ENCODE measurements around the gene CCDC117. TPM values are rescaled to one million over a fixed set of nuclear protein-coding genes. Genes with fewer than 3 reads are reported as not detected.
"Not testable (repeated sequence)": the region's sequence is repeated elsewhere in the genome, so short reads cannot be mapped to it uniquely, and the experiment has no call there.

Gene CCDC117
- total RNA-seq, 2 donors from 2014 or later = 13.6 to 17.3 TPM

DNA sequence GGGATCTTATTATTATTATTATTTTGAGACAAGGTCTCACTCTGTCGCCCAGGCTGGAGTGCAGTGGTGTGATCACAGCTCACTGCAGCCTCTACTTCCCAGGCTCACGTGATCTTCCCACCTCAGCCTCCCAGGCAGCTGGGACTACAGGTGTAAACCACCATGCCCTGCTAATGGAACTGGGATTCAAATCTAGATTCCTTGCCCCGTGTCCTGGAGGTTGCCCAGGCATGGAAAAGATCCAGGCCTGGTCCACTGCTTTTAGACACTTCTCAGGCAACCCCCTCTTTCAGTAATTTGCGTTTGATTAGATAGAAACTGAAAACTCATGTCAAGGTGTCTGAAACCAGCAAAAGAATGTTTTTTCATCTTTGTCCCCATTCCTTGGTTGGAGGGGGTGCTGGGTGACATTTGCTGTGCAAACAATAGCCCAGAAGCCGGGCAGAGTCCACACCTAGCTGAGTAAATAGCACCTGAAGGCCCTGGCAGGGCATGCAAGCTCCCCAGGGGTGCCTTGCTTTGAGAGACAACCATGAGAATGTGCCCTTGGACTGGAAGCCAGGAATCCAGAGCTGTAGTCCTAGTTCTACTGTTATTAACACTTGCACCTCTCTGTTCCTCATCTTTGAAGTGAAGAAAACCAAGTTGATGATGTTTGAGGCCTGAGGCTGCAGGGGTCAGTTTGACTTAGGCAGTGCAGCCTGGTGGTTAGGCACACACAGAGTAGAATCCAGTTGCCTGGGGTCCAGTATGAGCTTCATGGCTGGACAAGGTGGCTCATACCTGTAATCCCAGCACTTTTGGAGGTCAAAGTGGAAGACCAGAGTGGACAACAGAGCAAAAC lies 47.0 kb downstream of the CCDC117 start:
- no peak overlapping the region for H3K4me3 ChIP-seq
- H3K36me3 ChIP-seq = no peaks in the 10 kb centered on the region
- H3K27ac ChIP-seq = no peak overlapping the region
- no peak for DNase-seq (ENCODE audit: low spot score)
- peaks cover 0 to 17% of the 10 kb centered on the region in 2 donors for H3K4me1 ChIP-seq
- TF ChIP-seq, protein P1, sequence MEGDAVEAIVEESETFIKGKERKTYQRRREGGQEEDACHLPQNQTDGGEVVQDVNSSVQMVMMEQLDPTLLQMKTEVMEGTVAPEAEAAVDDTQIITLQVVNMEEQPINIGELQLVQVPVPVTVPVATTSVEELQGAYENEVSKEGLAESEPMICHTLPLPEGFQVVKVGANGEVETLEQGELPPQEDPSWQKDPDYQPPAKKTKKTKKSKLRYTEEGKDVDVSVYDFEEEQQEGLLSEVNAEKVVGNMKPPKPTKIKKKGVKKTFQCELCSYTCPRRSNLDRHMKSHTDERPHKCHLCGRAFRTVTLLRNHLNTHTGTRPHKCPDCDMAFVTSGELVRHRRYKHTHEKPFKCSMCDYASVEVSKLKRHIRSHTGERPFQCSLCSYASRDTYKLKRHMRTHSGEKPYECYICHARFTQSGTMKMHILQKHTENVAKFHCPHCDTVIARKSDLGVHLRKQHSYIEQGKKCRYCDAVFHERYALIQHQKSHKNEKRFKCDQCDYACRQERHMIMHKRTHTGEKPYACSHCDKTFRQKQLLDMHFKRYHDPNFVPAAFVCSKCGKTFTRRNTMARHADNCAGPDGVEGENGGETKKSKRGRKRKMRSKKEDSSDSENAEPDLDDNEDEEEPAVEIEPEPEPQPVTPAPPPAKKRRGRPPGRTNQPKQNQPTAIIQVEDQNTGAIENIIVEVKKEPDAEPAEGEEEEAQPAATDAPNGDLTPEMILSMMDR (IDR thresholded peaks at IDR 0.05) = no peak
- H3K9me3 ChIP-seq = no peaks in the 10 kb centered on the region
- H3K27me3 ChIP-seq = no peaks in the 10 kb centered on the region

DNA sequence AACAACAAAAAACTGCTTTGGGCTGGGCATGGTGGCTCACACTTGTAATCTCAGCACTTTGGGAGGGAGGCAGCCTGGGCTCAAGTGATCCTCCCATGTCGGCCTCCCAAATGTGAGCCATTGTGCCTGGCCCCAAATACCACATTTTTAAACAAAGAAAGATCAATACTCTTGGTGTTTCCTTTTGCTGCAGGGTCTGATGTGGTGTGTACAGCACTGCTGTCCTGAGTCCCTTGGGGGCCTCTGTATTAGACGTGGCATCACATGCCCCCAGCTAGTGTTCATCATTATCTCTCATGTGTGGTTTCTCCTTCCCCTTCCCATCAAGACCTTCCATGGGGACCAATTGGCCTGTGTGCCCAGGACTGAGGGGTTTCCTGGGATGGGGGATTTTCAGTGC lies 48.4 kb downstream of the CCDC117 start:
- TF ChIP-seq, protein P1 (IDR thresholded peaks at IDR 0.05) = no peak
- DNase-seq (ENCODE audit: low spot score) = no peak
- no peak overlapping the region for H3K4me3 ChIP-seq

DNA sequence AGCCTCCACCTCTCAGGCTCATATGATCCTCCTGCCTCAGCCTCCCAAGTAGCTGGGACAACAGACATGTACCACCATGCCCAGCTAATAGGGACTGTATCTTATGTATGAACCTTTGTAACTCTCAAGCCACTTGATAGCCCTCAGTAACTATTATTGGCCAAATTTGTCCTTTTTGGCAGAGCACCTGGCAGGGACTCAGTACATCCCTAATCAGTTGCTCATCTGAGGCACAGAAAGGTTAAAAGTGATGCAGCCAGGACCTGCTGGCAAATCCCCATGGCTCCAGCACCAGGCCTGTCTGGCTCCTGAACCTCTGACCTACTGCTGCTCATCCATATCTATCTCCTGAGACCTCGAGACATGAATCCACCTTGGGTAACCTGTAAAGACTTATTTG lies 49.0 kb downstream of the CCDC117 start:
- peaks cover 0 to 17% of the 10 kb centered on the region in 2 donors for H3K4me1 ChIP-seq
- no peaks in the 10 kb centered on the region for H3K9me3 ChIP-seq
- no peak overlapping the region for H3K4me3 ChIP-seq
- DNase-seq (ENCODE audit: low spot score) = no peak
- H3K27me3 ChIP-seq = no peaks in the 10 kb centered on the region
- TF ChIP-seq, protein P1 (IDR thresholded peaks at IDR 0.05) = no peak
- no peaks in the 10 kb centered on the region for H3K36me3 ChIP-seq
- H3K27ac ChIP-seq = no peak overlapping the region

More for the DNA sequence above, 48.4 kb downstream of the CCDC117 start:
- no peak overlapping the region for H3K27ac ChIP-seq
- H3K36me3 ChIP-seq = no peaks in the 10 kb centered on the region
- peaks cover 0 to 17% of the 10 kb centered on the region in 2 donors for H3K4me1 ChIP-seq
- H3K9me3 ChIP-seq = no peaks in the 10 kb centered on the region
- H3K27me3 ChIP-seq = no peaks in the 10 kb centered on the region

DNA sequence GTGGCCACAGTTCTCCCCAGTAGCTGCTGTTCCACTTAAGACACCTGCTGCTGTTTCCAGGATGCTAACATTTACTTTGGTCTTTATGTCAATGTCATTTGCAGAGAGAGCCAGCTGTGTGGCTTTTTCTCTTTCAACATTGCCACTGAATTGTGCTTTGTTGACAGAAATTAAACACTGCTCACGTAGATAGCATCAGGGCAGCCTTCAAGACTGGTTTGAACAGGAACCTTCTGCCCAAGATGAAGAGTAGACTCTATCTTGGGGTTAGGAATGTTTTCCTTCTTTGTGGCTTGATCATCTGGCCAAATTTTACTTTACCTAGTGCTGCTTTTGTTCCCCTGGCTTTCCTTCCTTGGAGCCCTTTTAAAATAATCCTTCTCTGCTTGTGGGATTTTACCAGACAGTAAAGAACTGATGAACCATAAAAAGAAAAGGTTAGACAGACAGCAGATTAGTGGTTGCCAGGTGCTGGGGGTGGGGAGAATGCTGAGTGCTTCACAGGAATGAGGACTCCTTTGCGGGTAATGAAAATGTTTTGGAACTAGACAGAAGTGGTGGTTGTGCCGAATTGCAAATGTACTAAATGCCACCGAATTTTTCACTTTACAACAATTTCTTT lies 50.5 kb downstream of the CCDC117 start:
- DNase-seq (ENCODE audit: low spot score) = no peak
- TF ChIP-seq, protein P1 (IDR thresholded peaks at IDR 0.05) = no peak
- peaks cover 0 to 16% of the 10 kb centered on the region in 2 donors for H3K4me1 ChIP-seq
- no peak overlapping the region for H3K4me3 ChIP-seq
- no peaks in the 10 kb centered on the region for H3K27me3 ChIP-seq
- H3K9me3 ChIP-seq = no peaks in the 10 kb centered on the region
- H3K36me3 ChIP-seq = no peaks in the 10 kb centered on the region
- no peak overlapping the region for H3K27ac ChIP-seq

DNA sequence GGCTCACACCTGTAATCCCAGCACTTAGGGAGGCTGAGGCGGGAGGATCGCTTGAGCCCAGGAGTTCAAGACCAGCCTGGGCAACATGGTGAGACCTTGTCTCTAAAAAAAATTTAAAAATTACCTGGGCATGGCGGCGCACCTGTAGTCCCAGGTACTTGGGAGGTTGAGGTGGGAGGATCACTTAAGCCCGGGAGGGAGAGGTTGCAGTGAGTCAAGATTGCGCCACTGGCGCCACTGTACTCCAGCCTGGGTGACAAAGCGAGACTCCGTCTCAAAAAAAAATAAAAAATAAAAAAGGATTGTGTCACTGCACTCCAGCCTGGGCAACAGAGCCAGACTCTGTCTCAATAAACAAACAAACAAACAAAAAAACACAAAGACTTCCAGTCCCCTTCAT lies 52.0 kb downstream of the CCDC117 start:
- not testable (repeated sequence) for H3K4me3 ChIP-seq; DNase-seq (ENCODE audit: low spot score); H3K4me1 ChIP-seq; H3K27ac ChIP-seq; H3K27me3 ChIP-seq; H3K9me3 ChIP-seq; H3K36me3 ChIP-seq

DNA sequence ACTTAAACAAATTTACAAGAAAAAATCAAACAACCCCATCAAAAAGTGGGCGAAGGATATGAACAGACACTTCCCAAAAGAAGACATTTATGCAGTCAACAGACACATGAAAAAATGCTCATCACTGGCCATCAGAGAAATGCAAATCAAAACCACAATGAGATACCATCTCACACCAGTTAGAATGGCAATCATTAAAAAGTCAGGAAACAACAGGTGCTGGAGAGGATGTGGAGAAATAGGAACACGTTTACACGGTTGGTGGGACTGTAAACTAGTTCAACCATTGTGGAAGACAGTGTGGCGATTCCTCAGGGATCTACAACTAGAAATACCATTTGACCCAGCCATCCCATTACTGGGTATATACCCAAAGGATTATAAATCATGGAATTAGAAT lies 53.9 kb downstream of the CCDC117 start:
- not testable (repeated sequence) for H3K9me3 ChIP-seq; H3K4me1 ChIP-seq; H3K27ac ChIP-seq; H3K36me3 ChIP-seq; DNase-seq (ENCODE audit: low spot score); H3K27me3 ChIP-seq; H3K4me3 ChIP-seq

Data from right atrium auricular region (tissue), 2 donors.